ENCODE measurements around the gene RAP1GAP.

GRCh38 chr1:21689661-21690372 is 20.7 kb upstream of the RAP1GAP start:
- TF ChIP-seq ZNF140 (CRISPR knock-in tag; IDR thresholded peaks at IDR 0.05) (no peak), SMAD3 (CRISPR knock-in tag; conservative IDR thresholded peaks at IDR 0.05) (no peak), PHTF2 (CRISPR knock-in tag; IDR thresholded peaks at IDR 0.05) (no peak), SIN3A (IDR thresholded peaks at IDR 0.05; ENCODE audit: borderline replicate concordance in 2 of 2, control insufficient read depth in 1 of 2, low read depth in 2 of 2, low read length in 2 of 2) (no peak), RFX1 (IDR thresholded peaks at IDR 0.05) (no peak)

Measured in K562 (cell line).